Measurements from ENCODE around the gene MTTP. TPM values are rescaled to one million over a fixed set of nuclear protein-coding genes. Genes with fewer than 3 reads are reported as not detected.

Gene MTTP
- total RNA-seq, 1 experiment from 2014 or later, result 0.20 TPM

DNA sequence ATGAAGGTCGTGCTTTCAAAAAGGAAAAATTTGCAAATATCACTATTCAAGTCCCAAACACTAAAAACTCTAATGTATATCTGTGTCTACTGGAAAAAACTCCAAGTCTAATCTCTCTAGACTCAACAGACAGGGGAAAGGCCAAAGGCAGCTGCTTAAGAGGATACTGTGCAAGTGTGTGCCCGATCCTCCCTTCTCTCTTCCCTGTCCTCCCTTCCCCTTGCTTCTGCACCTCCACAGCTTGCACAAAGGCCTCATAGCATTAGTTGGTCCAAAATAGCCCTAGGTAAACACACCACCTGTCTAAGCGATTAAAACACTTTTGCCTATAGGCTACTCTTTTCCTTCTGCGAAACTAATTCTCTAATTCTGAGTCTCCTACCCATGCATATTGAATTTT is 72.4 kb downstream of the MTTP start:
- no peaks in the 10 kb centered on the region for H3K4me1 ChIP-seq (ENCODE audit: control insufficient read depth in 1 of 2, insufficient read depth in 2 of 2, low read length in 2 of 2)
- no peaks in the 10 kb centered on the region for H3K9me2 ChIP-seq (ENCODE audit: insufficient read depth)
- DNase-seq (ENCODE audit: low read depth, low spot score) (no peak), ATAC-seq (no peak)
- no peak overlapping the region for H3K4me3 ChIP-seq (replicated peaks in 1 of 2; ENCODE audit: low read depth in 1 of 2, low read length in 2 of 2)
- RAD21 ChIA-PET (ENCODE audit: low non-redundant PET in 1 of 2, low total read pairs in 2 of 2, uncharacterized antibody in 2 of 2, unreplicated experiment in 2 of 2), result no interaction called here
- no peaks in the 10 kb centered on the region for H3K36me3 ChIP-seq (ENCODE audit: control insufficient read depth in 1 of 2, insufficient read depth in 2 of 2, low read length in 2 of 2)
- H3K9ac ChIP-seq (ENCODE audit: low read length), result no peak overlapping the region
- intact Hi-C loops (cut with micrococcal nuclease), result no loop called here
- TF ChIP-seq EGR1 (IDR thresholded peaks at IDR 0.05; ENCODE audit: low read depth) (no peak), RAD21 (IDR thresholded peaks at IDR 0.05; ENCODE audit: low read depth) (no peak), EZH2phosphoT487 (IDR thresholded peaks at IDR 0.05; ENCODE audit: borderline replicate concordance) (no peak), ZFX (IDR thresholded peaks at IDR 0.05) (no peak), TCF7L2 (IDR thresholded peaks at IDR 0.05; ENCODE audit: borderline replicate concordance, extremely low read depth, insufficient read depth, insufficient read length) (no peak), POLR2A (IDR thresholded peaks at IDR 0.05; ENCODE audit: borderline replicate concordance, extremely low read depth, insufficient read depth, insufficient read length) (no peak), YY1 (IDR thresholded peaks at IDR 0.05; ENCODE audit: extremely low read depth, insufficient replicate concordance, low read depth, low read length) (no peak), SIN3A (IDR thresholded peaks at IDR 0.05; ENCODE audit: low read depth) (no peak), EZH2 (IDR thresholded peaks at IDR 0.05) (no peak), ELF1 (IDR thresholded peaks at IDR 0.05; ENCODE audit: borderline replicate concordance, low read depth) (no peak)
- TF ChIP-seq, protein P1, sequence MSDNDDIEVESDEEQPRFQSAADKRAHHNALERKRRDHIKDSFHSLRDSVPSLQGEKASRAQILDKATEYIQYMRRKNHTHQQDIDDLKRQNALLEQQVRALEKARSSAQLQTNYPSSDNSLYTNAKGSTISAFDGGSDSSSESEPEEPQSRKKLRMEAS (IDR thresholded peaks at IDR 0.05), result no peak
- TF ChIP-seq, protein P2, sequence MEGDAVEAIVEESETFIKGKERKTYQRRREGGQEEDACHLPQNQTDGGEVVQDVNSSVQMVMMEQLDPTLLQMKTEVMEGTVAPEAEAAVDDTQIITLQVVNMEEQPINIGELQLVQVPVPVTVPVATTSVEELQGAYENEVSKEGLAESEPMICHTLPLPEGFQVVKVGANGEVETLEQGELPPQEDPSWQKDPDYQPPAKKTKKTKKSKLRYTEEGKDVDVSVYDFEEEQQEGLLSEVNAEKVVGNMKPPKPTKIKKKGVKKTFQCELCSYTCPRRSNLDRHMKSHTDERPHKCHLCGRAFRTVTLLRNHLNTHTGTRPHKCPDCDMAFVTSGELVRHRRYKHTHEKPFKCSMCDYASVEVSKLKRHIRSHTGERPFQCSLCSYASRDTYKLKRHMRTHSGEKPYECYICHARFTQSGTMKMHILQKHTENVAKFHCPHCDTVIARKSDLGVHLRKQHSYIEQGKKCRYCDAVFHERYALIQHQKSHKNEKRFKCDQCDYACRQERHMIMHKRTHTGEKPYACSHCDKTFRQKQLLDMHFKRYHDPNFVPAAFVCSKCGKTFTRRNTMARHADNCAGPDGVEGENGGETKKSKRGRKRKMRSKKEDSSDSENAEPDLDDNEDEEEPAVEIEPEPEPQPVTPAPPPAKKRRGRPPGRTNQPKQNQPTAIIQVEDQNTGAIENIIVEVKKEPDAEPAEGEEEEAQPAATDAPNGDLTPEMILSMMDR (IDR thresholded peaks at IDR 0.05 in 2 of 3, conservative IDR thresholded peaks at IDR 0.05 in 1 of 3; ENCODE audit: borderline replicate concordance in 1 of 3, insufficient read depth in 1 of 3, low read depth in 2 of 3, low read length in 2 of 3), result no peak
- no peaks in the 10 kb centered on the region for H4K20me1 ChIP-seq (ENCODE audit: insufficient read depth)
- no peaks in the 10 kb centered on the region for H3K27me3 ChIP-seq (ENCODE audit: insufficient read depth, low read length)
- no peak overlapping the region for H2AFZ ChIP-seq (ENCODE audit: low read depth, low read length, poor library complexity, severe bottlenecking)
- H3K27ac ChIP-seq (ENCODE audit: low read depth, low read length), result no peak overlapping the region
- no peaks in the 10 kb centered on the region for H3K79me2 ChIP-seq (ENCODE audit: insufficient read depth, low read length)
- CTCF ChIA-PET, result no interaction called here
- BruUV-seq (replicated peaks), result no TSS peak
- POLR2A ChIA-PET, result no interaction called here
- no peak overlapping the region for H3K4me2 ChIP-seq (ENCODE audit: low read length)
- H3K9me3 ChIP-seq (ENCODE audit: control insufficient read depth in 1 of 2, insufficient read depth in 1 of 2, low read depth in 1 of 2, low read length in 2 of 2), result no peaks in the 10 kb centered on the region

Measured in HCT116 (cell line).